ENCODE measurements around the gene CALD1.

CALD1 gene

DNA sequence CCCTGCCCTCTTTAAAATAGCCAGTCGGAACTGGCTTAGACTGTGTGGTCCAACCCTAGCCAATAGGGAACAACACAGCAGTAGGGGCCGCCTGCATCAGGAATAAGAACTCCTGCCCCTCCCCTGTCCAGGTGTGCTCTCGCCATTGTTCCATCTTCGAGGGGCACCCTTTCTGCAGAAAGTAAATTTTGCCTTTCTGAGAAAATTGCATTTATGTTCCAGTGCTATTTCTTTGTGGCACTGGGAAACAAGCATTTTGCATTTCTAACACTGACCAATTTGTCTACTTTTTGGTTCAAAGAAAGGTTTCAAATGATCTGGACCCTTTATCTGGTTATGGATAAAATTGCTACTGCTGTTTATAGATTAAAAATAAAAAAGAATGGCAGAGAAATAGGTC lies 116.6 kb downstream of the CALD1 start:
- DNase-seq (ENCODE audit: low read depth), result no peak

- no peak for DNase-seq (ENCODE audit: low read depth)
Measured at GRCh38 chr7:134897936-134898335, 118.5 kb downstream of the CALD1 start.

DNA sequence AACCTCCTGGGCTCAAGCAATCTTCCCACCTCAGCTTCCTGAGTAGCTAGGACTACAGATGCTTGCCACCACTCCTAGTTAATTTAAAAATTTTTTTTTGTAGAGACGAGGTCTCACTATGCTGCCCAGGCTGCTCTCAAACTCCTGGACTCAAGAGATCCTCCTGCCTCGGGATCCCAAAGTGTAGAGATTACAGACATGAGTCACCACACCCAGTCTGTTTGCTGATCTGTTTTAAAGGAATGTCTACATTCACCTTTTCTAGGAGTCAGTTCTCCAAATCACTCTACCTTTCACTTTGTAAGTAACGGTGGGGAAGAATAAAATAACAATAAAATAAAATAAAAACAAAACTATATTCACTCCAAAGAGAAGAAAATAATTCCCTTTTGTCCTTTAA lies 120.3 kb downstream of the CALD1 start:
- no peak for DNase-seq (ENCODE audit: low read depth)

- DNase-seq (ENCODE audit: low read depth), result no peak
Measured at GRCh38 chr7:134900166-134900982, 120.9 kb downstream of the CALD1 start.

DNA sequence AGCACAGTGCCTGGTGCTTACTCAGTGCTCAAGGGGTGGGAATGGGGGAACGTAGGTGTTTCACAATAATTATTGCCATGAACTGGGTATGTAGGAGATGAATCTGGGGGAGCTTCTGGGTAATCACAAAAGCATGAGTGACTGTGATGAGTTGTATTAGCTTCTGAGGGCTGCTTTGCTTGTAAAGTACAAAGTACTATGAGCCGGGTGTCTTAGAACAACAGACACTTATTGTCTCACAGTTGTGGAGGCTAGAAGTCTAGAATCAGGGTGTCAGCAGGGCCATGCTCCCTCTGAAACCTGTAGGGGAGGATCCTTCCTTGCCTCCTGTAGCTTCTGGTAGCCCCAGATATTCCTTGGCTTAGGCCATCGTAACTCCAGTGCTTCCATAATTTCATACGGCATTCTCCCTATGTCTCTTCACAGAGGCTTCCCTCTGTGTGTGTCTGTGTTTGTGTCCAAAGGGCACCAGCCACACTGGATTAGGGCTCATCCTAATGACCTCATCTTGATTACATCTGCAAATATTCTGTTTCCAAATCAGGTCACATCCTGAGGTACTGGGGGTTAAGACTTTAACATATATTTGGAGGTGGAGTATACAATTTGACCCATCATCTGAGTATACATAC lies 122.1 kb downstream of the CALD1 start:
- no peak for DNase-seq (ENCODE audit: low read depth)

DNA sequence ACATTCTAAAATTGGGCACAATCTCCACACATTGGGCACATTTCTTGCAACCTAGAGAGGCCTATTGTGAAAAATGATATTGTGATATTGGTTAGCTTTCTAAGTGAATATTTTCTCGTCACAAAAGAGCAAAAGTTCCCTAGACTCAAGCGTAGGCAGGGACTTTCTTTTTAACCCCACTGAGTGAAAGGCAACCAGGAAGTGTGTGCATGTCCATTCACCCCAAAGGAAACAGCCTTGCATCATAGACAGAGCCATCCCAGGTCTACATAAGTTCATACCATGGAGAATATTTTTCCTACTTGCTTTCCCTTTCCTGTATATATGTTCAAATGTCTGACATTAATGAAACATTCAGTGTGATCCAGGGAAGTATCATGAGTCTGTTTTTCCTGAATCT lies 122.6 kb downstream of the CALD1 start:
- DNase-seq (ENCODE audit: low read depth), result no peak

DNA sequence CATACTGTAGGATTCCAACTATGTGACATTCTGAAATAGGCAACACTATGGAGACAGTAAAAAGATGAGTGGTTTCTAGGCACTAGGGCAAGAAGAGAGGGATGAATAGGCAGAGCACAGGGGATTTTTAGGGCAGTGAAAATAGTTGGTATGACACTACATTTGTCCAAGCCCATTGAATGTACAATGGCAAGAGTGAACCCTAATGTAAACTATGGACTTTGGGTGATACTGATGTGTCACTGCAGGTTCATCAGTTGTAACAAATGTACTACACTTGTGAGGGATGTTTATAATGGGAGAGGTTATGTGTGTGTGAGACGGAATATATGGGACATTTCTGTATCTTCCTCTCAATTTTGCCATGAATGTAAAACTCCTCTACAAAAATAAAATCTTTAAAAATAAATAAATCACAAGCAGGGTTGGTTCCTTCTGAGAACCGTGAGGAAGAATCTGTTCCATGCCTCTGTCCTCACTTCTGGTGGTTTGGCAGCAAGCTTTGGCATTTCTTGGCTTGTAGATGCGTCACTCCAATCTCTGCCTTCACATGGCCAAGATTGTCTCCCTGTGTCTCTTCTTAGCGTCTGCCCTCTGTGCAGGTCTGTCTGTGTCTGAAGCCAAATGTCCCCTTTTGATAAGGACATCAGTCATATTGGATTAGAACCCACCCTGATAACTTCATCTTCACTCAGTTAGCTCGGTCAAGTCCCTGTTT lies 123.8 kb downstream of the CALD1 start:
- DNase-seq (ENCODE audit: low read depth), result no peak

GRCh38 chr7:134905375-134905774 lies 125.9 kb downstream of the CALD1 start:
- peak; percentile 35 for DNase-seq (ENCODE audit: low read depth)

DNA sequence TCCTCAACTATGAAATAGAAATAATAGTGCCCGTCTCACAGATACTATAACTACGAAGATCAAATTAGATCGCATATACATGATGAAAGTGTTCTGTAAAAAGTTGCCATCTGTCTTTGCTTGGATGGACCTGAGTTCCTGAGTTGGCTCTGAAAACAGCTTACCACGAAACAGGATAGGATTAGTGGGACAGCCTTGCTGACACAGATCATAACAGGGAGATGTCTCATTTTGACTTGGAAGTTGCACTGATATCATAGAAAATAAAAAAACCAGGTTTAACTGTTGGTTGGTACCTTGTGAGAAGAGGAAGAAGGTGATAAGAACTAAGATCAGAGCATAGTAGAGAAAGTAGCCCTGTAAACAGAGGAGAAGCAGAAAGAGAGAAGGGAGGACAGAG lies 127.6 kb downstream of the CALD1 start:
- no peak for DNase-seq (ENCODE audit: low read depth)

GRCh38 chr7:134907639-134908038 lies 128.2 kb downstream of the CALD1 start:
- DNase-seq (ENCODE audit: low read depth), result no peak

GRCh38 chr7:134908289-134908688 lies 128.9 kb downstream of the CALD1 start:
- DNase-seq (ENCODE audit: low read depth), result no peak

DNA sequence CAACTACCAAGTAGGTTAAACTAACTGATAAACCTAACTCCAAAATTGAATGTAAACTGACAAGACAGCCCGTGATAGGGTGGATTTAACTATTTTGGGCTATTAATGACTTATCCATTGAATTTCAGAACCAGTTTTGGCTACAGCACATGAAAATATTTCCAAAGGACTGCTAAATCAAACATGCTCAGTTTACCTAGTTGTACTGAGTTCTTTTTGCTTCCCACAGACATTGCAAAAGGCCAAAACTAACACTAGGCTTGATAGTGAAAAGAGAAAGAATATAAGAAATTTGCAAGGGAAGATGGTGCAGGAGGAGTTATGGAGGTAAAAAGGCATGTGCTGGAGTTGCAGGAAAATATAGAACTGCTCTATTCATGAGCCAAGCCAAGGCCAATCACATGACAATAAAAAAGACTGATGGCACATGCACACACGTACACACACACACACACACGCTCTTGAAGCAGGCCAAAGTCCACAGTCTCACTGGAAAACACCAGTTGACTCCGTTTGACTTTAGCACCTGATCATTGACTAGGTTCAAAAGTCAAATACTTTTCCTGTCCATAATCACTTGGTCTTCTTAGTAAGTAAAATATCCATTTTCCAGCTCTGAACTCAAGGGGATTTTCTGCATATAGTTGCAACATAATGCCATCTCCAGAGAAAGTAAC lies 130.9 kb downstream of the CALD1 start:
- no peak for DNase-seq (ENCODE audit: low read depth)

DNA sequence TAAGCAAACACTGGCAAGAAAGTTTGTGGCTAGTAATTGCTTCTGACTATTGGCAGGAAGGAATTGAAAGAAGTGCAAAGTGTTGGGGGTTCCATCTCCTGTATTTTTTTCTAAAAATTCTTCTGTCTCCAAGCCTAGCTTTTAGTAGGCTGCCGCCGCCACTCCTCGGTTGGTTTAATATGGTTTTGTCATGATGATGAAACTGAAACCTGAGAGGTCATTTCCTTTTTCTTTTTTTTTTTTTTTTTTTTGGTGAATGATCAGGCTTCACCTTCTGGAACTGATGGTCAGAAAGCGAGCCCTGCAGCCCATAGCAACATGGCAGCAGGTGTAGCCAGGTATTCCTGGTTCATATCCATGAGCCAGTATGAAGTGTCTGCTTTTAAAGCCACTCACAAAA lies 131.5 kb downstream of the CALD1 start:
- DNase-seq (ENCODE audit: low read depth), result no peak

DNA sequence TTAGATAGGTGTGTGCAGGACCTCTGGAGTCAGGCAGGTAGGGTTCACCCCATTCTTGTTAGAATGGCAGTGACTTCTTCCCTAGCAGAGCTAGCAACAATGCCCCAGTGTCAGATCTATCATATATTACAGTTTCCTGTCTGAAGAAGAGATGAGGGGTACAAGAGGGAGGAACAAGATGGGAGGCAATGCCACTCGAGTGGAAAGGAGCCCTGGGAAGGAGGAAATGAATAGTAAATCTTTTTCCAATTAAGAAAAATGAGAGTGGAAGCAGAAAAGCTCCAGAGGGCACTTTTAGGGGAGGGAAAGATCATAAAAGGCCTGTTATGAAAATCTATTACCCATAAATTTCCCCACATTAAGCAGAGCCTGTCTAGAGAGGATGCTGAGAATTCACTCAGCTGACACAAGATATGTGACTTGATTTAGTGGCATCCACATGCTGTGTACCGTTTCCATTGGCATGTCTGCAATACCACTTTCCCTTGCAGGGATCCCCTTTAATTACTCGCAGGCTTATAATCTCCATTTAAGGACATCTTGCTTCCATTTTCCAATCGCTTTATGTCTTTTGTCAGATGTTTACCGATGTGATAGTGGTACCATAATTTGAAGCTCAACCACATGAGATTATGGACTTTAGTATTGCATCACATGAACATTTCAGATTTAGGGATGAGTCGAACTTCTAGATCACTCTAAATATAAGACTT lies 136.9 kb downstream of the CALD1 start:
- no peak for DNase-seq (ENCODE audit: low read depth)

DNA sequence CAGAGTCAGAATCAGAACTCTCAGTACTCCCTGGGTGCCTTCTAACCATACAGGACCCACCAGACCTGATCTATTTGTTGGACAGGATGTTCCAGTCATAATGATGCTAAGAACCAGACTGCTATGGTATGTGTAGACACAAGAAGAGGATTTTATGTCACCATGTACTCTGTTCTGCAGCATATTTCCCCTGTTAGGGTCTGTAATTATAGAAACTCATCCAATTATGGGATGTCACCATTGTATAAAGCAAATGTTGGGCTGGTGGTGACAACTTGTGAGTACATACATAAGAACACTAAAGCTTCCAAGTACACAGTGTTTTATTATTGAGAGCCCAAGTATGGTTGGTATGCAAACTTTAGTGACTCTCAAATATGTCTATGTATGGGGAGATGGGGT lies 139.8 kb downstream of the CALD1 start:
- no peak for DNase-seq (ENCODE audit: low read depth)

DNA sequence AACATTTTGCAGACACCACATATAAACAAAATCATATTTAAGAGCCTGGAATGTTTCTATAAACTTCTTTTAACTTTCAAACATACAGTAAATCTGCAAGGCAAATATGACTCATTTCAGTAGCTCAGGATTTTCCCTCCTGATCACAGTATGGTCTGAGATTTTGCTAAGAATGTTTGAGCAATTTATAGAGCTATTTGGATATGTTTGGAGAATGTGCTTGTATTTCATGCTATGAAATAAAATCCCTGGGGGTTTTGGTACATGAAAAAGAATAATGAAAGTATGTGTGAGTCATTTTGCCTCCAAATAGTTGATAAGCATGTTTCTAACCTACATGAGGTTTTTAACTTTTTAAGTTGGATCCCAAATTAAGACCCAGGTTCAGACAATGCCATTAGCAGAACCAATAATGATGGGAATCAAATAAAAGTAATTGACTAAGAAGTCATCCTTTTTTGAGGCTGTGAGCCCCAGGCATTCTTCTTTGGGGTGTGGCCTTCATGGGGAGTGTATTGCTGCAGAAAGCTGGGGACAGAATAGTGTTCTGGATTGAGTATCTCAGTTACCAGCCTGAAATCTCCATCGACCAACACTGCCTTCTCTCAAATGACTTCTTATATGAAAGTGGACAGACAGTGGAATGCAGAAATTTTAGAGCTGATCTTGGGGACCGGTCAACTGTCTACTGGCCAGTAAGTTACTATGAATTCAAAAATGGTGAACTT lies 140.8 kb downstream of the CALD1 start:
- DNase-seq (ENCODE audit: low read depth), result peak; percentile 49

DNA sequence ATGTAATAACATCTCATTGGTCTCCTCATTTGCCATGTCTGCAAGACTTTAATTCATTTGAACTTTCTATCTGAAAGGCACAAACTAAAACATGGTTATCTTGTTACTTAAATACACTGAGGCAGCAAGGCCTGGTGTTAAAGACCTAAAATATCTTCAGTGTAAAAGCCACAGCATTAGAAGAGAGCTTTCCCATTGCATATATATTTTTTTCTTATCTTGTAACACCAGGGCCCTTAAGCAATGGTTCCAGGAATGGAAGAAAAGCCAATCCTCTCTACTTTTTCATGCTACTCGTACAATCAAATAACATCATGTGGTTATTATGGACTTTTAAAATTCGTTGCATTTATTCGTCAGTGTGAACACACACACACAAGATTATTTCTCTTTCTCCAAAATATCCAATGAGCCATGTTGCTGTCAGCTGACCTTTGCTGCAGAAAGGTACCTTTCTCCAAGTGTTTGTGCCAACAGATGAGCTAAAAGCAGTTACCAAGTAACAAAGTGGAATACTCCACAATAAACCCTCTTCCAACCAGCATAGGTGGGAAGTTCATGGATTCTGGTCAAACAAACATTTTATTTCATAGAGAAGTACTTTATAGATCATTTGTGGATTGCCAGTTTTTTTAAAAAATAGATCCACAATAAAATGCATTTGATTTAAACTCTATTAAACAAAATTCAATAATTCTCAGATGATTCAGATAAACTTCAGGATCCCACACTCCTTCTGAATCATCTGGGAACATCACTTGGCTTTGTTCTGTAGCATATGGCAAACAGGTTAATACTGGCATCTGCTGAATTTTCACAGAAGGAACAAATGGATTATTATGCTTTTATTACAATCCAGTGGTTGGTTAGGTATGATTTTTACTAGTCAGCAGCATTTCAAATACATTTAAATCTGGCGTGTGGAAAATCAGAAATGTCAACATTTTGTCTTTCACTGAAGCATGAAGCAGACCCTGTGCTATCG lies 143.6 kb downstream of the CALD1 start:
- DNase-seq (ENCODE audit: low read depth), result no peak

DNA sequence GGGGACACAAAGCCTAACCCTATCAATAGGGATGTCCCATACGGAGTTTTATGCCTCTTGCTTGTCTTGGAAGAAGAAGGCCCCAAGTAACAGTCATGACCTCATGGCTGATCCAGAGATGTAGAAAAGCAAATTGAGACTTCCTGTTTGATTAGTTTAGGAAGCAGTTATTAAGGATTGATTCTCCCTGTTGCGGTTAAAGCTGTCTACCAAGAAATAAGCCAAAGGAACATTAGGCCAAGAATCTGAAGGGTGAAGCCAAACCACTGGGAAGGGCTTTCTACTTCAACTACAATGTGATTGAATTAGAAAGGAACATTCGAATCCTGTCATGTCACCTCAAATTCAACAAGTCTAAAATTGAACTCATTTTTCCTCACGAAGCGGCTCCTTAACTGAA lies 146.3 kb downstream of the CALD1 start:
- DNase-seq (ENCODE audit: low read depth), result no peak

DNA sequence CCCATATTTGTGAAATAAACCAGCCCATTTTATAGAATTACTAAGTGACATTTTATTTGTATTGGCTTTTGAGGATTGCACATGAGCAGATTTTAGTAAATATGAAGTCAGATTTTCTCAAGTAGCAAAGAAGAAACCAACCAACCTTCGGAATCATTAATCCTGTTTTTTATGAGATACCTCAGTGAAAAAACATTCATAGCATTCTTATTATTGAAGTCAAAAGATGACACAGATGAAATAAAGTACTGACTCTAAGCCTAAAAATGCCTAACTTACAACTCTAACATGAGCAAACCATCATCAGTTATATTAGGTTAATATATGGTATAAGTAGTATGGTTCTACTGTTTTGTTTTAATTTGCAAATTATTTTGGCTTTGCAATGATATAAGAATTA lies 147.0 kb downstream of the CALD1 start:
- no peak for DNase-seq (ENCODE audit: low read depth)

DNA sequence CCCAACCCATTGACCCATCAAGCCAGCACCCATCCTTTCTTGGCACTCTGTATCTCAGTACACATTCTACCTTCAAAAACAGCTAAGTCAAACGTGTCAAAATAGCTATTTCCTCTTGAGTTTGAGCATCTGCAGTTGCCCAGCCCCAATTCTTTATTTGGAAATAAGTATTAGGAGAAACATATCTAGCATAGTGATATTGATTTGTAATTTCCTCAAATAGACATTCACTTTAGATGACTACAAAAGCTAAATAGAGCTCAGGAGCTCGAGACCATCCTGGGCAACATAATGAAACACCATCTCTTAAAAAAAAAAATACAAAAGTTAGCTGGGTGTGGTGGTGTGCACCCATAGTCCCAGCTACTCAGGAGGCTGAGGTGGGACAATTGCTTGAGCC lies 147.6 kb downstream of the CALD1 start:
- no peak for DNase-seq (ENCODE audit: low read depth)
